ENCODE measurements around the gene HRH2.

GRCh38 chr5:175696855-175697198 lies 39.0 kb downstream of the HRH2 start:
- TF ChIP-seq EZH2 (IDR thresholded peaks at IDR 0.05; ENCODE audit: insufficient read depth, poor library complexity, severe bottlenecking) (no peak), EZH2phosphoT487 (IDR thresholded peaks at IDR 0.05; ENCODE audit: insufficient read depth, low read depth) (no peak)
